OCI-LY7 (cell line): Measurements from ENCODE around the gene NACAD. TPM values are rescaled to one million over a fixed set of nuclear protein-coding genes. Genes with fewer than 3 reads are reported as not detected.

Experiments used
- BruUV-seq: library from RNA; stranded (reverse); fragments of 400-500 nt; replicated peaks from 2 replicates; lab custom pipeline; 2021; lab: Mats Ljungman, UMichigan
- CTCF ChIA-PET: fragments of 300-600 bp; sonication (Branson Sonifier 250); formaldehyde crosslinking; loops from one replicate; lab custom pipeline; 2022; ENCODE audit warnings: antibody characterized with exemption; ENCODE audit not compliant: unreplicated experiment; lab: Charles Lee
- POLR2A ChIA-PET: fragments of 300-600 bp; sonication (Branson Sonifier 250); formaldehyde crosslinking; loops from one replicate; lab custom pipeline; 2022; ENCODE audit warnings: antibody characterized with exemption; lab: Charles Lee
- DNase-seq: peaks from one replicate; pipeline ENCODE4 v3.0.0-alpha.2; 2015; ENCODE audit warnings: low spot score
- H2AFZ ChIP-seq: fragments of 200-600 bp; sonication (generic), shearing (Covaris generic); 2 replicates; pipeline ENCODE4 v1.6.1; 2014; ENCODE audit warnings: mild to moderate bottlenecking, antibody characterized with exemption, low read length, moderate library complexity
- H3K27ac ChIP-seq: fragments of 200-600 bp; sonication (generic); 2 replicates; pipeline ENCODE4 v1.5.1; 2014; ENCODE audit warnings: mixed run types, low read depth, mild to moderate bottlenecking, moderate library complexity, low read length, inconsistent platforms; ENCODE audit not compliant: poor library complexity, severe bottlenecking
- H3K36me3 ChIP-seq: fragments of 200-600 bp; sonication (generic); 2 replicates; pipeline ENCODE4 v1.6.1; 2014; ENCODE audit warnings: mild to moderate bottlenecking, antibody characterized with exemption, low read length, moderate library complexity, mixed read lengths; ENCODE audit not compliant: insufficient read depth
- H3K4me1 ChIP-seq: fragments of 200-600 bp; sonication (generic); 2 replicates; pipeline ENCODE4 v1.5.1; 2014; ENCODE audit warnings: mild to moderate bottlenecking, low read length; ENCODE audit not compliant: insufficient read depth, poor library complexity, severe bottlenecking
- H3K4me2 ChIP-seq: fragments of 200-600 bp; sonication (generic); 2 replicates; pipeline ENCODE4 v1.6.1; 2014; ENCODE audit warnings: mild to moderate bottlenecking, low read length
- H3K4me3 ChIP-seq: fragments of 200-600 bp; sonication (generic); 2 replicates; pipeline ENCODE4 v1.5.1; 2014; ENCODE audit warnings: mild to moderate bottlenecking, low read depth, low read length; ENCODE audit not compliant: poor library complexity, severe bottlenecking
- H3K79me2 ChIP-seq: fragments of 200-600 bp; sonication (generic); 2 replicates; pipeline ENCODE4 v1.6.1; 2016; ENCODE audit warnings: low read depth, mild to moderate bottlenecking, low read length, moderate library complexity, mixed read lengths; ENCODE audit not compliant: insufficient read depth
- H3K9me2 ChIP-seq: fragments of 200-600 bp; sonication (generic); 2 replicates; pipeline ENCODE4 v1.6.1; 2016; ENCODE audit warnings: mild to moderate bottlenecking, low read length, mixed read lengths; ENCODE audit not compliant: insufficient read depth
- H3K9me3 ChIP-seq: fragments of 200-600 bp; sonication (generic); 2 replicates; pipeline ENCODE4 v1.6.1; 2014; ENCODE audit warnings: mild to moderate bottlenecking, mixed run types, low read length, mixed read lengths
- H4K20me1 ChIP-seq: fragments of 200-600 bp; sonication (generic); 2 replicates; pipeline ENCODE4 v1.6.1; 2014; ENCODE audit warnings: mild to moderate bottlenecking, antibody characterized with exemption, low read length, moderate library complexity, mixed read lengths; ENCODE audit not compliant: insufficient read depth
- CTCF ChIP-seq: fragments of 200-600 bp; sonication (generic); conservative IDR thresholded peaks from 2 replicates; pipeline ENCODE4 v1.5.1; 2014; ENCODE audit warnings: mild to moderate bottlenecking, antibody characterized with exemption, low read length, moderate library complexity, mixed read lengths
- EZH2phosphoT487 ChIP-seq: fragments of 200-600 bp; sonication (generic); IDR thresholded peaks from 2 replicates; pipeline ENCODE4 v1.6.1; 2018; ENCODE audit warnings: low read depth, borderline replicate concordance, mild to moderate bottlenecking, mixed run types, antibody characterized with exemption, low read length, moderate library complexity, mixed read lengths
- intact Hi-C: fragments of 100-400 bp; cut with micrococcal nuclease; formaldehyde crosslinking; loops from one replicate; pipeline ENCODE4 v1.10.0; 2022; ENCODE audit not compliant: unreplicated experiment
- total RNA-seq, 2 experiments: library from RNA; depleted of rRNA in 1 of 2; stranded (reverse); fragments of >200 nt in 1 of 2; shearing (Covaris generic) in 1 of 2; gene quantifications; 2 replicates each; pipeline ENCODE4 v1.2.3, GENCODE V29; 2014 to 2022

The NACAD gene
- total RNA-seq, 2 experiments from 2014 or later: not detected

GRCh38 chr7:45052011-45052410 is 36.8 kb downstream of the NACAD start:
- POLR2A ChIA-PET: interaction anchor here (1.7 kb wide), 1 partner anchor 50 kb away, joined by 4 read pairs; no protein-coding TSS in a partner anchor
- peaks cover 96% of the 10 kb centered on the region for H3K36me3 ChIP-seq
- no peak overlapping the region for H3K27ac ChIP-seq
- BruUV-seq: no TSS peak
- no peaks in the 10 kb centered on the region for H3K9me2 ChIP-seq
- intact Hi-C loops: no loop called here
- H4K20me1 ChIP-seq: 0 out of 2 replicates have a peak, but pooled peaks cover 6% of the 10 kb centered on the region
- no peak overlapping the region for H3K4me2 ChIP-seq
- no peak for DNase-seq
- TF ChIP-seq EZH2phosphoT487 (no peak), CTCF (no peak)
- CTCF ChIA-PET: no interaction called here
- H3K79me2 ChIP-seq: peaks cover 20% of the 10 kb centered on the region
- no peaks in the 10 kb centered on the region for H3K4me1 ChIP-seq
- H2AFZ ChIP-seq: no peak overlapping the region
- H3K9me3 ChIP-seq: no peaks in the 10 kb centered on the region
- H3K4me3 ChIP-seq: no peak overlapping the region

- H2AFZ ChIP-seq: no peak overlapping the region
- TF ChIP-seq CTCF (no peak), EZH2phosphoT487 (no peak)
- no peaks in the 10 kb centered on the region for H3K9me2 ChIP-seq
- H3K4me3 ChIP-seq: no peak overlapping the region
- H3K9me3 ChIP-seq: no peaks in the 10 kb centered on the region
- H3K79me2 ChIP-seq: peaks cover 14% of the 10 kb centered on the region
- H4K20me1 ChIP-seq: peaks cover 6% of the 10 kb centered on the region; the same call in 1 of the 2 replicates
- intact Hi-C loops: no loop called here
- POLR2A ChIA-PET: no interaction called here
- no peak for DNase-seq
- no peak overlapping the region for H3K27ac ChIP-seq
- H3K4me1 ChIP-seq: no peaks in the 10 kb centered on the region
- CTCF ChIA-PET: no interaction called here
- no peak overlapping the region for H3K4me2 ChIP-seq
- peaks cover 96% of the 10 kb centered on the region for H3K36me3 ChIP-seq
- no TSS peak for BruUV-seq
Observed at GRCh38 chr7:45050198-45050597, 38.6 kb downstream of the NACAD start.

GRCh38 chr7:45048748-45049147 is 40.0 kb downstream of the NACAD start:
- H3K4me2 ChIP-seq: no peak overlapping the region
- ChIA-PET CTCF (no interaction called here), POLR2A (interaction anchor here (0.7 to 1.2 kb wide), 2 partner anchors 20 to 47 kb away, joined by 4 to 6 read pairs; no protein-coding TSS in a partner anchor)
- peaks cover 14% of the 10 kb centered on the region for H3K79me2 ChIP-seq
- no peak for TF ChIP-seq CTCF
- TF ChIP-seq EZH2phosphoT487: no peak
- no peaks in the 10 kb centered on the region for H3K9me2 ChIP-seq
- H4K20me1 ChIP-seq: peaks cover 9% of the 10 kb centered on the region; the same call in 1 of the 2 replicates
- no peak for DNase-seq
- no peaks in the 10 kb centered on the region for H3K9me3 ChIP-seq
- peaks cover 96% of the 10 kb centered on the region for H3K36me3 ChIP-seq
- no peaks in the 10 kb centered on the region for H3K4me1 ChIP-seq
- no peak overlapping the region for H2AFZ ChIP-seq
- BruUV-seq: no TSS peak
- no peak overlapping the region for H3K27ac ChIP-seq
- intact Hi-C loops: no loop called here
- no peak overlapping the region for H3K4me3 ChIP-seq
